ENCODE measurements around the gene LHX6.

The LHX6 gene

GRCh38 chr9:122234022-122234748 is 5.4 kb upstream of the LHX6 start:
- no peak for DNase-seq (ENCODE audit: low read depth in 2 of 2)

GRCh38 chr9:122232796-122233306 is 4.1 kb upstream of the LHX6 start:
- DNase-seq (ENCODE audit: low read depth in 2 of 2) = no peak

DNA sequence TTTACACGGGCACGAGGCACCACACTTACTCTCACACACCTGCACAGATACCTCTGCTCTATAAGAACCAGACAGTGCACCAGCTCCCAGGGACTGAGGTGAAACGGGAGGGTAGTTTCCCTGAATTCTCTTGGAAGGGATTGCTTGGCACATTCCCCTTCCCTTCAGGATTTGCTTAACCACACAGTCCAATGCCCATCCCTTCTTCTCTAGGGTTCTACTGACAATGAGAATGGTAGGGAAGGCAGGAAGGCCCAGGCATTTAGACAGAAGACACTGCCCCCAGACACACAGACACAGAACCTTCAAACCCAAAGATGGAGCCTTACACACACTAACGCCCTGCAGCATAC is 704 bp upstream of the LHX6 start:
- DNase-seq (ENCODE audit: low read depth in 2 of 2) = no peak

DNA sequence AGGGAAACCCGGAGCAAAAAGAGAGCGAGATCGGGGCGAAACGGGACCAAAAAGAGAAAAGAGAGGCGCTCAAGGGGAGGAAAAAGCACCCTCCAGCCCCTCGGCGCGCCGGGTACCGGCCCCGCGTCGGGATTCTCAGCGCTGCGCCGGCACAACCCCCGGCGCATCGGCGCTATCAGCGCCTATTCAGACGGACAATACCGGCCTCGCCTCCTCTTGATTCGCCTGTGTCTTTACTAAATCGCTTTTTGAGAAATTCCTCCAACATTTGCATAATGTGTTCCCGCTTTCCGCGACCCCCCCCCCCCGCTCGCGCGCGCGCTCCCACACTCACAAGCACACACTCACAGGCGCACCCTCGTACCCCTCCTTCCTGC is 578 bp downstream of the LHX6 start:
- DNase-seq (ENCODE audit: low read depth in 2 of 2) = no peak

DNA sequence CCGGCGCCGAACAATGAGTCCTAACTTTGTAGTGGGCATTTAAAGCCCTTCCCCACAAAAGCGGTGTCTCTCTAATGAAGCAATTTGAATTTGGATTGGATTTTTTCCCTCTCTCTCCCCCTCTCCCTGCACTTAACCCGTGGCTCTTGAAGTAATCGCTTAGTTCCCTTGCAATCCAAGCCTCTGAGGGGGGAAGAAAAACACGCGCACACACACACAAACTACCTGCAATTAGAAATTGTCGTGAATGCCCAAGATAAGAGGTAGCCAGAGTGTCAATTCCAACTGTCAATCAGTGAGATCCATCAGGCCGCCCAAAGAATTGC is 1.2 kb downstream of the LHX6 start:
- no peak for DNase-seq (ENCODE audit: low read depth in 2 of 2)

- DNase-seq (ENCODE audit: low read depth in 2 of 2) = no peak
Observed at GRCh38 chr9:122226758-122227574, 1.8 kb downstream of the LHX6 start.

DNA sequence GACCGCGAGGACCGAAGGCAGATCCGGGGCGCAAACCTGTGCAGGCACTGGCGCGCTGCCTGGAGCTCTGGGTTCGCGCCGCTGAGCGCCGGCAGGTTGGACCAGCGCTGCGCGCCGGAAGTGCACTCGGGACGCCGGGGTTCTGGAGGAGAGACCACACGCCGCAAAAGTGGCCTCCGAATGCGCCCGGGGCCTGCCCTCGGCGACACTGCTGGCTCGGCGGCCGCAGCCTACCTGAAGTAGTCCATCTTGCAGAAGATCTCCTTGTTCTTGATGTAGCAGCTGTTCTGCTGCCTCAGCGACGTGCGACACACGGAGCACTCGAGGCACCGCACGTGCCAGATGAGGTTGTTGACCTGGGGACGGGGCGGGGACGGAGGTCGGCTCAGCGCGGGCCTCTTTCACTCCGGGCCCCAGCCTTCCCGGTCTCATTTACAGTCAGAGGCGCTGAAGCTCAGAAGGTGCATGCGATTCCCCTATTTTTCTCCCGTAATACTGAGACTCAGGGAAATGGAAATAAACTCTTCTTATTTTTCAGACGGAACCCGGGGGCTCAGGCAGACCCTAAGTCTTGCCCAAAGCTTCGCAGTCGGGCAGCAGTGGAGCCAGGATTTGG is 2.5 kb downstream of the LHX6 start:
- no peak for DNase-seq (ENCODE audit: low read depth in 2 of 2)

DNA sequence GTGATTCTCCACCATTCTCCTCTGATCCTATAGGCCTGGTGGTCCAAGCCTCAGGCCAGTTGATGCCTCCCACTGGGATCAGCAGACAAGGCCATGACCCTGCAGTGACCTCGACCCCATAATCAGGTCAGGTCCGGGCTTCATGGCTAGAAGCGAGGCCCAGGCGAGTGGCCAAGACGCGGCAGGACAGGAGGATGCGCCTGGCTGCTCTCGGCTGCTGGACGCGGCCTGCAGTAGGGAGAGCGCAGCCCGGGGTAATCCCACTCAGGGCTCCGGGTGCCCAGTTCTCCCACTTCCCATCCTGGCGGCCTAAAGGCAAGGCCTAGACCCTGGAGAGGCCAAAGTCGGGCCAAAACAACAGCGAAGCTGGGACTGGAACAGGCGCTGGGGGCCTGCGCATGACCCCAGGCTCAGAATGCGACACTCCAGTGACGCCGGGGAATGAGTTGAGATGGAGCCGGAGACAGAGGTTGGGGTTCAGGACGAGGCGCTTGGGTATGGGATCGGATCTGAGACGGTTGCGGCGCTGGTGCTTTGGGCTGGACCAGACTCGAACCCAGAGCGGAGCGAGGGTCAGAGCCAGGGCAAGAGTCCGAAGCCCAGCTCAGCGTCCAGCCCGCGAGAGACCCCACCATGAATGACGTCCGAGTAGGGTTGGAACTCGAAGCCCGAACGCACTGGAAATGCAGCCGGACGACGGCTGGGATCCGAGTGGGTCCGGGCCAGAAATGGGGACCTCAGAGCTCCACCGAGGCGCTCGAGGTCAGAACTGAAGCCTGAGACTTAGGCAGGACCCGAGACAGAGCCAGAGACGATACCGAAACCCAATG is 3.2 kb downstream of the LHX6 start:
- DNase-seq (ENCODE audit: low read depth in 2 of 2) = no peak

DNA sequence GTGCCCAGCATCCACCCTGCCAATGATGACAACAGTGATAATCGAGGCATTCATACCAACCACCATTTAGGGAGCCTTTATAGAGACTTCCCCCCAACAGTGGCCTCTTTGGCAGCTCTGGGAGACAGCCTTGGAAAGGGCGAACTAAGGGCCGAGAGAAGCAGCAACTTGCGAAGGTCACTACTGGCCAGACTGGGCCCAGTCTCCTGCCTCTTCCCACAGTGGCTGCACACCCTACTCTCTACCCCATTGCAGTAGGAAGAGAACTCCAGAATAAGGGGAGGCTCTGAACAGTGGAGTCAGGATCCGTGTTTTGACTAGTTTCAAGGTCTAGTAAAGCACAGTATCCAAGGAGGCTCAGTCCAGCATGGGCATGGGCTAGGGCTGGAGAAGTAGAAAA is 5.3 kb downstream of the LHX6 start:
- DNase-seq (ENCODE audit: low read depth in 2 of 2) = no peak

DNA sequence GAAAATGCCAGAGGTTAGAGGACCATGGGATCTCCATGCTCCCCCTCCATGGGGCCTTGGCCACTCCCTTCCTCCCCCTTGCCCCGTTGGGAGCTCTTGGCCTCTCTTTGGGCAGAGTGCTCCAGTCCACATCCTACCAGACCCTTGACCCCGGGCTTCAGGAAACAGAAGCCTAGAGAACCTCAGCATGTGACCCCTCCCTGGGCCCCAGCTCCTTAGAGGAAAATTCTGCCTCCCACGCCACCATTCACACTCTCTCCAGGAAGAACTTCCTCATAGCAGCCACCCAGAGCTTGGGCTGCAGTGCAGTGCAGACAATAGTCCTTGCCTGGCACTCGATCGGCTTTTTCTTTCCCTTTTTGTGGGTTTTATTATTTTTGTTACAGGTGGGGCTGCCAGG is 6.0 kb downstream of the LHX6 start:
- no peak for DNase-seq (ENCODE audit: low read depth in 2 of 2)

DNA sequence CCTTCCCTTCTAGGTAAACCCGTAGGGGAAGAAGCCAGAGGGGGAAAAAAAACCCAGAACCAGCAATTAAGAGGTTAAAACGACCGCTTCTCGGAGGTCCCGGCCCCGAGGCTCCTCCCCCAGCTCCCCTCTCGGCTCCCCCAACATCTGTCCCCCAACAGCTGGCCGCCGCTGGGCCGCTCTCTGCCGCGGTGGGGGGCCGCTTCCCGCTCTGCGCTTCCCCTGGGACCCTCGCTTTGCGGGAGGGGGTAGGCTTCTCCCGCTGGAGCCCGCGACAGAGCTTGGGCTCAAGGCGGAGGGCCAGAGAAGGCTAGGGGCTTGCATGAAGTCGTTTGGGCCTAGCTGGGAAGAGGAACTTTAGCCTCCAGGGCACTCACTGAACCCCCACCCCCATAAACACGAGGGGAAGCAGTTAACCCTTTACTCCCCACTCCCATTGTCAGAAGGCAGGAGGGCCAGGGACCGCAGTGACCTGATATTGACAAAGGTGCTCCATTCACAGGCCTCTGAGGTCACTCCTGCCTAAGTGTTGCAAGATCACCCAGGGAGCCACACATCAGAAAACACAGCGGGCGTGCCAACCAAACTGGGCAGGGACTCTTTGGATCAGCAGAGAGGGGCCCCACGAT is 7.5 kb downstream of the LHX6 start:
- no peak for DNase-seq (ENCODE audit: low read depth in 2 of 2)

GRCh38 chr9:122220673-122221182 is 8.0 kb downstream of the LHX6 start:
- no peak for DNase-seq (ENCODE audit: low read depth in 2 of 2)

DNA sequence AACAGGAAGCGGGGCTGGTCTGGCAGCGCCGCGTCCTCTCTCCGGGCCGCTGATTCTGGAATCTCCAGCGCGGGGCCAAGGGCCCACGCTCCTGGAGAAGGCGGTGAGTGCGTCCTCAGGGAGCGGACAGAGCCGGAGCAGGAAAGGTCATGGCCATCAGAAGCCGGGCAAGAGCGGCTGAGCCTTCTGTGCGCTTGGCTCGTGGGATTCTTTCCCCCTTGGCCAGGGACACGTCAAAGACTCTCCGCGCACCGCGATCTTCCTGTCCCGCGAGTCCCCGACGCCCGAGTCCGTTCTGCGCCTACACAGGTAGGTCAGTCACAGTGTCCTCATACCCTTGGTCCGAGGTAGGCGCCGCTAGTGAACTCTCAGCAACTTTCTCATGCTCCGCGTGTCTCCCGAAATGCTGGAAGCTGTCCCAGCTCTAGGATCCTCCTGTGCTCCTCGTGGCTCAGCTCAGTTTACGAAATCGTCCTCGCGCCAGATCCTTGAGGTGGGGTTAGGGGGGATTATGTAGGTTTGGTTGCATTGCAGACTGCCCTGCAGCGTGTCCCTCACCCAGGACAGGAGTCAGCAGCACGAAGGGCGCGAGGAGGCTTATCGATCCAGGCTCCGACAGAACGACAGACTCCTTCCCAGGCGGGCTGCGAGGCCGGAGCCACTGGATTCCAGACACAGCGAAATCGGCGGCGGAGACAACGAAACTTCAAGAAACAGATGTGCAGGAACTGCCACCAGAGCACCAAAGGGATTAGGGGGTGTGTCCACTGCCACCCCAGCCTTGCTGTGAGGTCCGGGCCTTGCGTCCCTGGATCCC is 8.7 kb downstream of the LHX6 start:
- DNase-seq (ENCODE audit: low read depth in 2 of 2) = no peak

DNA sequence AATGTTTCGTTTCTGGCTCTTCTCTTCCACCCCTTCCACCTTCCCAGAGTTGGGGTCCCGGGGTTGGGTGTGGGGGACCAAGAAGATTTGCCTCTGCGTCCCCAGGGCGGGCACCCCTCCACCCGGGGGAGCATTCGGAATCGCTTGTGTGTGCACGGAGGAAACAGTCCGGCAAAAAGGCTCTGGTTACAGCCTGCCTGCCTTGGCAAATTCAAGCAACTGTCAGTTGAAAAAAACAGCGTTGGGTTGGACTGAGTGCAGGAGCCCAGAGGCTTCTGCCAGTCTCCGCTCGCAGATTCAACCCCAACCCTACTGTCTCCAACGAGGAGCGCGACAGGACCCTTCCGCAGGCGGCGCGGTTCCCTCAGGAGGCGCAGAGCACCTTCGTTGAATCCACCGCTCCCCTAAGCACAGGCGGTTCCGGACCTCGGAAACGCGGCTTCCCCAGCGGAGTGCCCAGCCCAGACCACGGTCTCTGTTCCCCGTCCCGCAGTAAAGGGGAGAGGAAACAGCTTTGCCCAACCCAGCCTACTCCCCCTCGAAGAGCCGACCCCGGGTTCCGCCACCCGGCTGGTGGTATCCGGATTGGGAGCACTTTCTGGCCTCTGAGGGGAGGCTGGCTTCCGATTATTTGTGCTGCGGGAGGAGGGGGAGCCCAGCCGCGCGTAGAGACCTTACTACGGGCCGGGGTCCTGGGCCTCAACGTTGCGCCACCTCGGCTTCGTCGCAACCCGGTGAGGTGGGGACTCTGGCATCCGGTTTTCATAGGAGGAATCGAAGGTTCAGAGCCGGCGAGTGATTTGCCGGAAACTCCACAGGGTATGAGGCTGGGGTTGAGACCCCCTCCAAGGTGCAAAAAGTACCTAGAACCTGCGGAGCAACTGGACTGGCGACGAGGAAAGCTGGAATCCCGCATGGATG is 9.6 kb downstream of the LHX6 start:
- DNase-seq (ENCODE audit: low read depth in 2 of 2) = no peak

- no peak for DNase-seq (ENCODE audit: low read depth in 2 of 2)
Observed at GRCh38 chr9:122218071-122218934, 10.5 kb downstream of the LHX6 start.

GRCh38 chr9:122217640-122218039 is 11.1 kb downstream of the LHX6 start:
- no peak for DNase-seq (ENCODE audit: low read depth in 2 of 2)

- no peak for DNase-seq (ENCODE audit: low read depth in 2 of 2)
Observed at GRCh38 chr9:122216798-122217418, 11.8 kb downstream of the LHX6 start.

Measured in stimulated activated CD8-positive, alpha-beta memory T cell treated with anti-CD3 and anti-CD28 coated beads, Interleukin-7, amount 100 ng/mL, for 1 hour (primary cell).